Panc1 (cell line): ENCODE data around the gene TESK2. TPM values are rescaled to one million over a fixed set of nuclear protein-coding genes. Genes with fewer than 3 reads are reported as not detected.
"Not testable (repeated sequence)": the region's sequence is repeated elsewhere in the genome, so short reads cannot be mapped to it uniquely, and the experiment has no call there.

ENCODE experiments used
- ATAC-seq: fragments of 200-7000 bp; cut with Tn5 transposase; 2 replicates; pipeline ENCODE4 v1.9.1; 2020; ENCODE audit warnings: mild to moderate bottlenecking, moderate library complexity
- BruUV-seq: library from RNA; stranded (reverse); fragments of 400-500 nt; replicated peaks from 2 replicates; lab custom pipeline; 2021; lab: Mats Ljungman, UMichigan
- CTCF ChIA-PET: fragments of 300-600 bp; sonication (Branson Sonifier 250); formaldehyde crosslinking; loops from one replicate; lab custom pipeline; 2022; ENCODE audit warnings: antibody characterized with exemption; lab: Charles Lee
- POLR2A ChIA-PET: fragments of 300-600 bp; sonication (Branson Sonifier 250); formaldehyde crosslinking; loops from one replicate; lab custom pipeline; 2022; ENCODE audit warnings: antibody characterized with exemption; lab: Charles Lee
- DNase-seq: peaks from one replicate; pipeline ENCODE4 v3.0.0-alpha.2; 2010; ENCODE audit warnings: low read depth, low spot score
- H3K27ac ChIP-seq: 2 replicates; pipeline ENCODE4 v1.5.1; 2011; ENCODE audit warnings: mild to moderate bottlenecking, low read length, inconsistent platforms
- H3K27me3 ChIP-seq: fragments of 200-500 bp; sonication (Bioruptor generic); 2 replicates; pipeline ENCODE4 v1.6.0; 2014; ENCODE audit warnings: low read length, inconsistent platforms; ENCODE audit not compliant: control insufficient read depth, insufficient read depth
- H3K36me3 ChIP-seq: fragments of 200-500 bp; sonication (Bioruptor generic); 2 replicates; pipeline ENCODE4 v1.5.1; 2014; ENCODE audit warnings: inconsistent platforms, mild to moderate bottlenecking, low read length, moderate library complexity; ENCODE audit not compliant: control insufficient read depth, insufficient read depth
- H3K4me1 ChIP-seq: 2 replicates; pipeline ENCODE4 v1.5.1; 2011; ENCODE audit warnings: inconsistent platforms, mild to moderate bottlenecking, low read length, moderate library complexity; ENCODE audit not compliant: control insufficient read depth, insufficient read depth
- H3K4me3 ChIP-seq, 2 experiments: 2 replicates each; pipeline ENCODE4 v1.5.1; 2011 to 2012; ENCODE audit warnings: low read depth in 2 of 2, low read length in 2 of 2, mild to moderate bottlenecking in 2 of 2, inconsistent platforms in 1 of 2, moderate library complexity in 1 of 2
- H3K9me3 ChIP-seq: fragments of 200-500 bp; sonication (Bioruptor generic); 2 replicates; pipeline ENCODE4 v1.5.1; 2014; ENCODE audit warnings: low read depth, mild to moderate bottlenecking, inconsistent platforms, low read length, moderate library complexity; ENCODE audit not compliant: control insufficient read depth, insufficient read depth
- POLR2AphosphoS5 ChIP-seq: IDR thresholded peaks from 2 replicates; pipeline ENCODE4 v1.6.1; 2012; ENCODE audit warnings: mild to moderate bottlenecking, low read depth, low read length, moderate library complexity
- REST ChIP-seq, 2 experiments: IDR thresholded peaks; 2 replicates each; pipeline ENCODE4 v1.6.1; 2011 to 2012; ENCODE audit warnings: low read depth in 2 of 2, control low read depth in 1 of 2, low read length in 1 of 2, mild to moderate bottlenecking in 1 of 2, moderate library complexity in 1 of 2; ENCODE audit not compliant: insufficient read depth in 1 of 2
- SIN3A ChIP-seq: IDR thresholded peaks from 2 replicates; pipeline ENCODE4 v1.6.1; 2012; ENCODE audit warnings: low read depth, mild to moderate bottlenecking, low read length, moderate library complexity, borderline replicate concordance; ENCODE audit not compliant: insufficient read depth
- TCF7L2 ChIP-seq: IDR thresholded peaks from 2 replicates; pipeline ENCODE4 v1.6.1; 2011; ENCODE audit warnings: mild to moderate bottlenecking, low read depth, low read length, inconsistent platforms
- in situ Hi-C: cut with HindIII; loops from 2 replicates; pipeline ENCODE4 v1.10.0; 2016; ENCODE audit warnings: low sequenced_read_pairs, low pct_unique_long_range_greater_than_20kb
- intact Hi-C: fragments of 100-400 bp; cut with micrococcal nuclease; formaldehyde crosslinking; loops from one replicate; pipeline ENCODE4 v1.10.0; 2022; ENCODE audit not compliant: unreplicated experiment
- total RNA-seq: library from RNA; stranded (reverse); gene quantifications from one replicate; pipeline ENCODE4 v1.2.1, GENCODE V29; 2021; ENCODE audit not compliant: unreplicated experiment
- TF ChIP-seq, protein P1 (sequence below): fragments of 450-650 bp; IDR thresholded peaks from 2 replicates; pipeline ENCODE4 v1.5.1; 2017; ENCODE audit warnings: mild to moderate bottlenecking

Gene TESK2
- total RNA-seq, 1 experiment from 2014 or later, result 3.3 TPM

DNA sequence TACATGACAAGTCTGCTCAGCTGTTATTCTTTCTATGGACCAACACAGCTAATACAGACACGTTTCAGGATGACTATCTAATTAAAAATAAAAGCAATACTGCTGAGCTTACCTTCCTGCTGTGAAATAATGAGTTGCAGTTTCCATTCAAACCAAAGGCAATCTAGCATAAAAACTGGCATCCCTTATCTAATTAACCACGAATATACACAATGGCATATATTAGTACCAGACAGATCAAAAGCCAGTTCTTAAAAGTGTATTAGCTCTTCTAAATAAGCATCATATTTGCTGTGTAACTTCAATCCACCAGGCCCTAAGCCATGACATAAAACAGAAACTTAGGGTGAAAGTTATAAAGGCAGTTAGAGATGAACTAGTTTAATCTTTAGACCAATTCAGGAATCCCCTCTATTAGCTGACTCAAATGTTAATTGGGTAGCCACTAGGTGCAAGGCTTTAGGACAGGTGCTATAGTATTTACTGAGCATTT lies 20.6 kb downstream of the TESK2 start:
- H3K4me3 ChIP-seq, result no peak overlapping the region
- no peak for TF ChIP-seq SIN3A
- no peak for TF ChIP-seq TCF7L2
- TF ChIP-seq REST (IDR thresholded peaks at IDR 0.05; ENCODE audit: insufficient read depth in 1 of 2, low read depth in 2 of 2, low read length in 1 of 2), result no peak
- TF ChIP-seq POLR2AphosphoS5, result no peak
- TF ChIP-seq, protein P1, sequence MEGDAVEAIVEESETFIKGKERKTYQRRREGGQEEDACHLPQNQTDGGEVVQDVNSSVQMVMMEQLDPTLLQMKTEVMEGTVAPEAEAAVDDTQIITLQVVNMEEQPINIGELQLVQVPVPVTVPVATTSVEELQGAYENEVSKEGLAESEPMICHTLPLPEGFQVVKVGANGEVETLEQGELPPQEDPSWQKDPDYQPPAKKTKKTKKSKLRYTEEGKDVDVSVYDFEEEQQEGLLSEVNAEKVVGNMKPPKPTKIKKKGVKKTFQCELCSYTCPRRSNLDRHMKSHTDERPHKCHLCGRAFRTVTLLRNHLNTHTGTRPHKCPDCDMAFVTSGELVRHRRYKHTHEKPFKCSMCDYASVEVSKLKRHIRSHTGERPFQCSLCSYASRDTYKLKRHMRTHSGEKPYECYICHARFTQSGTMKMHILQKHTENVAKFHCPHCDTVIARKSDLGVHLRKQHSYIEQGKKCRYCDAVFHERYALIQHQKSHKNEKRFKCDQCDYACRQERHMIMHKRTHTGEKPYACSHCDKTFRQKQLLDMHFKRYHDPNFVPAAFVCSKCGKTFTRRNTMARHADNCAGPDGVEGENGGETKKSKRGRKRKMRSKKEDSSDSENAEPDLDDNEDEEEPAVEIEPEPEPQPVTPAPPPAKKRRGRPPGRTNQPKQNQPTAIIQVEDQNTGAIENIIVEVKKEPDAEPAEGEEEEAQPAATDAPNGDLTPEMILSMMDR, result no peak
- no peaks in the 10 kb centered on the region; the same call in 1 of the 2 replicates for H3K27me3 ChIP-seq
- no peaks in the 10 kb centered on the region for H3K4me1 ChIP-seq
- in situ Hi-C loops, result no loop called here
- intact Hi-C loops, result no loop called here
- no peak for ATAC-seq
- no TSS peak for BruUV-seq
- CTCF ChIA-PET, result interaction anchor here (0.5 kb wide), 1 partner anchor 30 kb away, joined by 4 read pairs; no protein-coding TSS in a partner anchor
- POLR2A ChIA-PET, result no interaction called here
- H3K9me3 ChIP-seq, result no peaks in the 10 kb centered on the region
- no peaks in the 10 kb centered on the region for H3K36me3 ChIP-seq
- no peak overlapping the region for H3K27ac ChIP-seq
- DNase-seq, result no peak

GRCh38 chr1:45467353-45467752 lies 23.6 kb downstream of the TESK2 start:
- ATAC-seq, H3K9me3 ChIP-seq, H3K4me3 ChIP-seq, in situ Hi-C loops, H3K36me3 ChIP-seq, CTCF ChIA-PET, DNase-seq, H3K27ac ChIP-seq, intact Hi-C loops, H3K4me1 ChIP-seq, BruUV-seq, H3K27me3 ChIP-seq, POLR2A ChIA-PET: not testable (repeated sequence)

DNA sequence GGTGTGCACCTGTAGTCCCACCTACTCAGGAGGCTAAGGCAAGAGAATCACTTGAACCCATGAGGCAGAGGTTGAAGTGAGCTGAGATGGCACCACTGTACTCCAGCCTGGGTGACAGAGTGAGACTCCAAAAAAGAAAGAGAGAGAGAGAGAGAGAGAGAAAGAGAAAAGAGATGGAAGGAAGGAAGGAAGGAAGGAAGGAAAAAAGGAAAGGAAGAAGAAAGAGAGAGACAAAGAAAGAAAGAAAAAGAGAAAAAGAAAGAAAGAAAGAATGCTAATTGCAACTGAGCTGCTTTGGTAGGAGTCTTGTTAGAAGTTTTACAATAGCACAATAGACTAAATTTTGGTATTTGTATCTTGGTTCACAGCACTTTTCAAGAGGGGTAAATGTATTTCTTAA lies 25.7 kb downstream of the TESK2 start:
- H3K4me1 ChIP-seq, result no peaks in the 10 kb centered on the region
- TF ChIP-seq, protein P1, result no peak
- TF ChIP-seq POLR2AphosphoS5, result no peak
- TF ChIP-seq REST (IDR thresholded peaks at IDR 0.05; ENCODE audit: insufficient read depth in 1 of 2, low read depth in 2 of 2, low read length in 1 of 2), result no peak
- no peak for TF ChIP-seq SIN3A
- no peak for TF ChIP-seq TCF7L2
- intact Hi-C loops (no loop called here), in situ Hi-C loops (no loop called here)
- H3K9me3 ChIP-seq, result no peaks in the 10 kb centered on the region
- no TSS peak for BruUV-seq
- ChIA-PET POLR2A (interaction anchor here (0.7 kb wide), 2 partner anchors 28 to 171 kb away, joined by 4 read pairs; no protein-coding TSS in a partner anchor), CTCF (no interaction called here)
- H3K27me3 ChIP-seq, result no peaks in the 10 kb centered on the region; the same call in 1 of the 2 replicates
- H3K27ac ChIP-seq, result no peak overlapping the region
- H3K4me3 ChIP-seq, result no peak overlapping the region
- no peak for DNase-seq
- H3K36me3 ChIP-seq, result no peaks in the 10 kb centered on the region
- ATAC-seq, result no peak
